Ovary (tissue), 9 donors: ENCODE measurements around the gene MAD1L1. TPM values are rescaled to one million over a fixed set of nuclear protein-coding genes. Genes with fewer than 3 reads are reported as not detected.

ENCODE experiments used
- DNase-seq, 5 donors: peaks; one replicate each; pipeline ENCODE4 v3.0.0-alpha.2; 2019 to 2020
- H3K27ac ChIP-seq, 2 donors: fragments of 200-600 bp; one replicate each; pipeline versions ENCODE4 v1.5.1 to v1.8.0; 2019 to 2022
- H3K27me3 ChIP-seq: fragments of 200-600 bp; one replicate; pipeline ENCODE4 v1.8.0; 2022
- H3K36me3 ChIP-seq: fragments of 200-600 bp; sonication (generic); one replicate; pipeline ENCODE4 v1.5.1; 2019
- H3K4me1 ChIP-seq: one replicate; pipeline ENCODE4 v1.8.1; 2013; ENCODE audit warnings: mild to moderate bottlenecking, moderate library complexity; ENCODE audit not compliant: insufficient read depth
- H3K4me3 ChIP-seq: fragments of 200-600 bp; sonication (generic); one replicate; pipeline ENCODE4 v1.5.1; 2017
- H3K9me3 ChIP-seq, 2 donors: fragments of 200-600 bp in 1 of 2; sonication (generic) in 1 of 2; one replicate each; pipeline versions ENCODE4 v1.5.1 to v1.8.1; 2013 to 2019; ENCODE audit warnings: mild to moderate bottlenecking in 1 of 2, moderate library complexity in 1 of 2
- EP300 ChIP-seq: sonication (generic); formaldehyde crosslinking; IDR thresholded peaks from one replicate; pipeline ENCODE4 v1.6.1; 2017; ENCODE audit warnings: antibody characterized with exemption
- POLR2A ChIP-seq: fragments of 450-650 bp; IDR thresholded peaks from one replicate; pipeline ENCODE4 v1.6.1; 2017; ENCODE audit warnings: antibody characterized with exemption, mild to moderate bottlenecking, moderate library complexity
- WGBS, 3 donors: extraction: QIAGEN DNeasy Blood & Tissue Kit in 1 of 3; methylation state at CpG; one replicate each; pipeline versions ENCODE4 v1.1.5 to v1.1.7; 2013 to 2017; 5-methylcytosine and 5-hydroxymethylcytosine counted together
- intact Hi-C, 4 donors: fragments of 100-400 bp; cut with DNase I; formaldehyde crosslinking; loops; one replicate each; pipeline versions ENCODE4 v1.11.0 to v1.15.1; 2022 to 2023
- microRNA-seq, 3 donors: library from miRNA; unstranded; fragments of <30 nt; microRNA quantifications; one replicate each; pipeline versions ENCODE4 to v1.2.0, GENCODE V29; 2019 to 2020
- polyA plus RNA-seq, 2 donors: library from polyadenylated mRNA; stranded (reverse); fragments of 200-250 nt in 1 of 2; fragments of 350-450 nt in 1 of 2; fragmentation: Illumina TruSeq in 1 of 2; extraction: RNeasy Lipid Tissue Mini Kit (QIAGEN cat#74804) in 1 of 2; gene quantifications; one replicate each; pipeline ENCODE4 v1.2.3, GENCODE V29; 2013 to 2014
- small RNA-seq: library from RNA; depleted of rRNA; stranded (forward); fragments of <200 nt; gene quantifications from one replicate; pipeline ENCODE3, GENCODE V24; 2016
- total RNA-seq, 7 donors: library from RNA; depleted of rRNA in 2 of 7; stranded (reverse); fragments of >200 nt in 2 of 7; fragmentation: NEBNext Ultra II Directional in 3 of 7; extraction: Animal tissue kit (Norgen Biotek cat#: 25700) in 3 of 7; gene quantifications; one replicate each; pipeline versions ENCODE4 v1.1.0 to v1.2.4, GENCODE V29; 2016 to 2023
- TF ChIP-seq, protein P1 (sequence below), 3 donors: fragments of 450-650 bp in 2 of 3; fragments of 200-600 bp in 1 of 3; IDR thresholded peaks; one replicate each; pipeline versions ENCODE4 v1.5.1 to v1.8.0; 2016 to 2022; ENCODE audit warnings: antibody characterized with exemption in 3 of 3, mild to moderate bottlenecking in 1 of 3
- donor health status: DM: no; HTN: no; CAD: no; lungs with moderate emphysema.
- donor health status: DM: no; HTN: no; CAD: no.
- donor health status: Bipolar disorder and iron deficiency.
- donor health status: DM: yes; HTN: yes; CAD: no.
- donor health status: DM: no; HTN: no; CAD: no.
- donor health status: DM: yes; HTN: yes; CAD: no.

Gene MAD1L1
- total and polyA plus RNA-seq, 9 donors, result 5.9 to 36.6 (median 22.8) TPM

DNA sequence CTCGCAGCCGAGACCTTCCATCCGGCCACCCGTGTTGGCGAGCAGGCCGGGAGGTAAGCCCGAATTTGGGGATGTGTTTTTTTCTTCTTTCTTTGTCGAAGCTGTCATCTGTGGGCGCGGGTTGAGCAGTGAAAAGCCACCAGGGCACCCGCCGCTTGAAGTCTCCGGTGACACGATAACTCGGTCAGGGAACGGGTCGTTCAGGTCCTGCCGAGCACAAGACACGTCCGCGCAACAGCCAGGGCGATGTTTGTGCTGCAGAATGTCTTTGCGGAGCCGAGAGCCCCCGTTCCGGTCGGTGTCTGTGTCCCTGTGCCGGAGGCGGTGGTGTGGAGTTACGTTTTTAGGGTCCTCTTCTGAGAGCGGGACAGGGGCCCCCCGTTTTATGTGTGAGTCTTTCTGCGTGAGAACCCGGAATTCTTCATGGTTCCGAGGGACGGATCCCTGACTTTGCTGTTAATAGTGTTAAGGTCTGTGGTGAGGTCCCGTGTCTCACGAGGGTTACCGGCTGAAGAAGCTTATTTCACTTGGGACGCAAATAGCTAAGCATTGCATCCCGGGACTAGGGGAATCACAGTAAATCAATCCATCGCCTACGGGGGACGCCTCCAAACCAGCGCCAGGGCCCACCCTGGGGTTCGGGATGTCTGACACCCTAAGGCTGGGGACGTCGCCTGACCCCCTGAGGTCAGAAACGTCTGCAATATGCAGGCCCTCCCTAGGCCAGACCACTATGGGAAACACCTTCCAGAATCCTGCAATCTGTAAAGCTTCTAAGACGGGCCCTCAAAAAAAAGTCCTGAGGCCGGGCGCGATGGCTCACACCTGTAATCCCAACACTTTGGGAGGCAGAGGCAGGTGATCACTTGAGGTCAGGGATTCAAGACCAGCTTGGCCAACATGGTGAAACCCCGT is 463.2 kb downstream of the MAD1L1 start:
- H3K4me3 ChIP-seq, result no peak overlapping the region
- H3K27ac ChIP-seq, result no peak overlapping the region
- DNase-seq, result no peak
- TF ChIP-seq, protein P1, sequence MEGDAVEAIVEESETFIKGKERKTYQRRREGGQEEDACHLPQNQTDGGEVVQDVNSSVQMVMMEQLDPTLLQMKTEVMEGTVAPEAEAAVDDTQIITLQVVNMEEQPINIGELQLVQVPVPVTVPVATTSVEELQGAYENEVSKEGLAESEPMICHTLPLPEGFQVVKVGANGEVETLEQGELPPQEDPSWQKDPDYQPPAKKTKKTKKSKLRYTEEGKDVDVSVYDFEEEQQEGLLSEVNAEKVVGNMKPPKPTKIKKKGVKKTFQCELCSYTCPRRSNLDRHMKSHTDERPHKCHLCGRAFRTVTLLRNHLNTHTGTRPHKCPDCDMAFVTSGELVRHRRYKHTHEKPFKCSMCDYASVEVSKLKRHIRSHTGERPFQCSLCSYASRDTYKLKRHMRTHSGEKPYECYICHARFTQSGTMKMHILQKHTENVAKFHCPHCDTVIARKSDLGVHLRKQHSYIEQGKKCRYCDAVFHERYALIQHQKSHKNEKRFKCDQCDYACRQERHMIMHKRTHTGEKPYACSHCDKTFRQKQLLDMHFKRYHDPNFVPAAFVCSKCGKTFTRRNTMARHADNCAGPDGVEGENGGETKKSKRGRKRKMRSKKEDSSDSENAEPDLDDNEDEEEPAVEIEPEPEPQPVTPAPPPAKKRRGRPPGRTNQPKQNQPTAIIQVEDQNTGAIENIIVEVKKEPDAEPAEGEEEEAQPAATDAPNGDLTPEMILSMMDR (IDR thresholded peaks at IDR 0.05), result no peak
- TF ChIP-seq POLR2A, result no peak
- no peak for TF ChIP-seq EP300
- intact Hi-C loops, result no loop called here
- WGBS, 3 donors, result 93 to 95% (median 94%) methylated on average over 54 of the region's 54 CpGs
- no peaks in the 10 kb centered on the region for H3K27me3 ChIP-seq
- H3K36me3 ChIP-seq, result no peaks in the 10 kb centered on the region
- no peaks in the 10 kb centered on the region for H3K9me3 ChIP-seq
- no peaks in the 10 kb centered on the region for H3K4me1 ChIP-seq

DNA sequence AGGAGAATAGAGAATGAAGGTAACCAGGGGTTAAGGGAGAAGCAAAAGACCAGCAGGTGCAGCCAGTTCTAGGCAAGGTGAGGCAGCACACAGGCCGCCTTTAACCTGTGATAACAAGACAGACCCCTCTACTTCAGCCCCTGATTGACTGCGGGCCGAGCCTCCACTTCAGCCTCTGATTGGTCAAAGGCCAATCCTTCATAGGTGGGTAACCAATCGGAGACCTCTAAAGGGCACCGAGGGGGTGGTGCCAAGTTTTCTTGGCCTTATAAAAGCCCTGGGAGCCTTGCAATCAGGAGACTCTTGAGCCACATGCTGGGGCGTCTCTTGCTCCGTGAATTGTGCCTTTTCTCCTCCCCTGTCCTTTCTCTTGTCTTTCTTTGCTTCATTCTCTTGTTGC is 463.9 kb downstream of the MAD1L1 start:
- no peaks in the 10 kb centered on the region for H3K27me3 ChIP-seq
- WGBS, 3 donors, result 88 to 90% (median 89%) methylated on average over 7 of the region's 7 CpGs
- intact Hi-C loops, result no loop called here
- no peak for DNase-seq
- H3K4me1 ChIP-seq, result no peaks in the 10 kb centered on the region
- H3K4me3 ChIP-seq, result no peak overlapping the region
- H3K27ac ChIP-seq, result no peak overlapping the region
- H3K9me3 ChIP-seq, result no peaks in the 10 kb centered on the region
- TF ChIP-seq POLR2A, result no peak
- TF ChIP-seq, protein P1 (IDR thresholded peaks at IDR 0.05), result no peak
- no peak for TF ChIP-seq EP300
- no peaks in the 10 kb centered on the region for H3K36me3 ChIP-seq

DNA sequence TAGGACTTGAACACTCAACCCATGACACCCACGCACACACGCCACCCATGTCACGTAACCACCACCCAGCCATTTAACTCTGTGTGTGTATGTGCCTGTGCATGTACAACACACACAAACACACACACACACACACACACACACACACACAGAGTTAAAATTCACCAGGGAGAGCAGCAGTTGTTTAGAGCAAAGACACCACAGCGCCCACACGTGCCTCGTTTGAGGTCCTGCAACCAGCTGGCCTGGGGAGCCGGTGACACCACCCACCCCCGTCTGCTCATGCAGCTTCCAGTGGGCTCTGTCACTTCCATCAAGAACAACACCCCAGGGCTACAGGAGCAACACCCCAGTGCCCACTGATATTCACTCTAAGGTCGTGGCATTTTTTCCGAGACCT is 465.2 kb downstream of the MAD1L1 start:
- no peaks in the 10 kb centered on the region for H3K4me1 ChIP-seq
- no peaks in the 10 kb centered on the region for H3K9me3 ChIP-seq
- H3K27ac ChIP-seq, result no peak overlapping the region
- no peaks in the 10 kb centered on the region for H3K27me3 ChIP-seq
- H3K36me3 ChIP-seq, result no peaks in the 10 kb centered on the region
- intact Hi-C loops, result no loop called here
- 49 to 58% (median 55%) methylated on average over 10 of the region's 10 CpGs for WGBS, 3 donors
- DNase-seq, result no peak
- no peak overlapping the region for H3K4me3 ChIP-seq
- TF ChIP-seq EP300, result no peak
- TF ChIP-seq, protein P1 (IDR thresholded peaks at IDR 0.05), result no peak
- no peak for TF ChIP-seq POLR2A

Small RNA genes lying within 50 kb of the gene (microRNA-seq; reads per million reads assigned to microRNA genes)
- gene MIR4655 (0 to 0.16 (median 0) reads per million in 3 donors), gene MIR6836 (0 to 0.18 (median 0.16) reads per million in 3 donors)

Small RNA genes lying within 50 kb of the gene (small RNA-seq; reads per million reads assigned to genes)
- gene MIR4655, result not detected

Other genes starting within 250 kb of the MAD1L1 start
- 10 to 100 TPM; 12.6 to 28.5 (median 21.4) TPM for gene MRM2, start 9.3 kb upstream of the MAD1L1 start, total RNA-seq
- gene MRM2, start 9.3 kb upstream of the MAD1L1 start, polyA plus RNA-seq, result 10 to 100 TPM; 18.4 to 26.0 TPM
- 1 to 10 TPM; 8.4 to 10.0 (median 9.1) TPM for gene NUDT1, start 9.3 kb upstream of the MAD1L1 start, total RNA-seq
- 10 to 100 TPM in 1 of 2 donors, 1 to 10 TPM in 1; 2.3 to 15.6 TPM for gene NUDT1, start 9.3 kb upstream of the MAD1L1 start, polyA plus RNA-seq
- gene SNX8, start 81.5 kb upstream of the MAD1L1 start, total RNA-seq, result 10 to 100 TPM in 5 of 7 donors, 1 to 10 TPM in 2; 3.2 to 37.2 (median 19.7) TPM
- gene SNX8, start 81.5 kb upstream of the MAD1L1 start, polyA plus RNA-seq, result 10 to 100 TPM in 1 of 2 donors, 1 to 10 TPM in 1; 9.4 to 13.3 TPM
- 100 to 1,000 TPM in 6 of 7 donors, 10 to 100 TPM in 1; 67.2 to 133 (median 114) TPM for gene EIF3B, start 121.9 kb upstream of the MAD1L1 start, total RNA-seq
- 100 to 1,000 TPM in 1 of 2 donors, 10 to 100 TPM in 1; 62.3 to 185 TPM for gene EIF3B, start 121.9 kb upstream of the MAD1L1 start, polyA plus RNA-seq
- gene CHST12, start 170.7 kb upstream of the MAD1L1 start, total RNA-seq, result 10 to 100 TPM in 6 of 7 donors, 1 to 10 TPM in 1; 7.8 to 21.7 (median 12.6) TPM
- gene CHST12, start 170.7 kb upstream of the MAD1L1 start, polyA plus RNA-seq, result 10 to 100 TPM in 1 of 2 donors, 1 to 10 TPM in 1; 3.9 to 16.5 TPM
- not detected for gene GRIFIN, start 243.5 kb upstream of the MAD1L1 start, total RNA-seq
- not detected for gene GRIFIN, start 243.5 kb upstream of the MAD1L1 start, polyA plus RNA-seq